Stimulated activated CD8-positive, alpha-beta memory T cell treated with anti-CD3 and anti-CD28 coated beads, Interleukin-7, amount 100 ng/mL, for 48 hours (primary cell): ENCODE data around the gene NDUFS1.

Experiments
- DNase-seq, 2 donors: peaks; one replicate each; pipeline ENCODE4 v3.0.0-alpha.2; 2020; ENCODE audit warnings: low read depth in 1 of 2; ENCODE audit errors: extremely low read depth in 1 of 2

Gene NDUFS1

DNA sequence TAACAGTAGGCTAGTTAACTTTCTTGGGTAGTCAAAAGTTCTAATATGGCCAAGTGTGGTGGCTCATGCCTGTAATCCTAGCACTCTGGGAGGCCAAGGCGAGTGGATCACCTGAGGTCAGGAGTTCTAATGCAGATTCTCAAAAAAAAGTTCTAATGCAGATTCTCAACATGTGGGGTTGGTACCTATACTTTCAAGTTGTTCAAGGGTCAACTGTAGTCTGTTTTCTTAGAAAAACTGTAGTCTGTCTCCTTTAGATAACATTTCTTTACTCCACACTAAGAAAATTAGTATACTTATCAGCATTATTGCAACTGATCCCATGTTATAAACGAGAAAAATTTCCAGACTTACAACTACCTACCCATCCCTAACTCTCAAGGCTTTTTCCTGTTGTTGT is 89.8 kb downstream of the NDUFS1 start:
- no peak for DNase-seq

- no peak for DNase-seq
These were observed 91.0 kb downstream of the NDUFS1 start for GRCh38 chr2:206068207-206068606.
